ENCODE data around the gene OR1F1.

DNA sequence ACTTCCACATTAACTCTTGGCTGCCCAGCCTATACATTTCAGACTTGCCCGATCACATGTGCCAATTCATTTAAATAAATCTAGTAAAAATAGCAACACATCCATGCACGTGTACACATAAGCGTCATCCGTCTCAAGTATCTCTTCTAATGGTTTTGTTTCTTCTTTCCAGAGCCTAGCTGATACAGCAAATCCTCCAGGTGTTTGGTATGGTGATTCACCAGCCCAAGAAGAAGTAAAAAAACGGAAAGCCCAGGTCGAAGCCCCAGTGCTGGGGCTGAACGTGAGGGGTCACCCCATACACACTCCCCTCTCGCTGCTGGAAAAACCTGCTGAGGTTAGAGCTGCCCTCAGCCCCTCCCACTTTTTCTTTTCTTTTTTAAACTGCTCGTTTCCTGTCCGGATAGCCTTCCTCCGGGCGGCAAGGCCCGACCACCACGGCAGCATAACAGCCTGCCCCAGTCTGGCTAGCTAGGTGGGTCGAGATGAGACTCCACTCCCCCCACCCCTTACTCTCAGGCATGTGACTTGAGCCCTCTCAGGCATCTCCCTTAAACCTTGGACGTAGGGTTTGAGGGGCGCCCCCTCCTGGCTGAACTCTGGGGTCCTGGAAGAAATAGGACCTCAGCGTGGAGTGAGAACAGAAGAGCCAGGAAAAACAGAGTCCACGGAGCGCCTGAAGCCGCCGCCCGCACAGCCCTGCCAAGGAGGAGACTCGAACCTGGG is 13.9 kb upstream of the OR1F1 start:
- TF ChIP-seq, protein P1, sequence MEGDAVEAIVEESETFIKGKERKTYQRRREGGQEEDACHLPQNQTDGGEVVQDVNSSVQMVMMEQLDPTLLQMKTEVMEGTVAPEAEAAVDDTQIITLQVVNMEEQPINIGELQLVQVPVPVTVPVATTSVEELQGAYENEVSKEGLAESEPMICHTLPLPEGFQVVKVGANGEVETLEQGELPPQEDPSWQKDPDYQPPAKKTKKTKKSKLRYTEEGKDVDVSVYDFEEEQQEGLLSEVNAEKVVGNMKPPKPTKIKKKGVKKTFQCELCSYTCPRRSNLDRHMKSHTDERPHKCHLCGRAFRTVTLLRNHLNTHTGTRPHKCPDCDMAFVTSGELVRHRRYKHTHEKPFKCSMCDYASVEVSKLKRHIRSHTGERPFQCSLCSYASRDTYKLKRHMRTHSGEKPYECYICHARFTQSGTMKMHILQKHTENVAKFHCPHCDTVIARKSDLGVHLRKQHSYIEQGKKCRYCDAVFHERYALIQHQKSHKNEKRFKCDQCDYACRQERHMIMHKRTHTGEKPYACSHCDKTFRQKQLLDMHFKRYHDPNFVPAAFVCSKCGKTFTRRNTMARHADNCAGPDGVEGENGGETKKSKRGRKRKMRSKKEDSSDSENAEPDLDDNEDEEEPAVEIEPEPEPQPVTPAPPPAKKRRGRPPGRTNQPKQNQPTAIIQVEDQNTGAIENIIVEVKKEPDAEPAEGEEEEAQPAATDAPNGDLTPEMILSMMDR (IDR thresholded peaks at IDR 0.05; ENCODE audit: insufficient read depth, low read length, poor library complexity, severe bottlenecking): peak; percentile 64
- TF ChIP-seq EZH2phosphoT487 (conservative IDR thresholded peaks at IDR 0.05; ENCODE audit: low read length): no peak

Measured in SU-DHL-6 (cell line).